A549 (cell line): ENCODE data around the gene NEDD4L. TPM values are rescaled to one million over a fixed set of nuclear protein-coding genes. Genes with fewer than 3 reads are reported as not detected.

ENCODE experiments used
- ATAC-seq, 2 experiments: fragments of 200-7000 bp in 1 of 2; fragments of >200 bp in 1 of 2; cut with Nextera tagmentation in 1 of 2; cut with Tn5 transposase in 1 of 2; 3 replicates each; pipeline versions ENCODE4 v1.8.0 to v1.9.1; 2018 to 2020; ENCODE audit warnings: mild to moderate bottlenecking in 1 of 2, moderate library complexity in 1 of 2
- CTCF ChIA-PET: fragments of 300-600 bp; sonication (Branson Sonifier 250); formaldehyde crosslinking; extraction: SDS; loops from one replicate; lab custom pipeline; 2021; ENCODE audit warnings: antibody characterized with exemption, inconsistent platforms; lab: Yijun Ruan, JAX
- POLR2A ChIA-PET: fragments of 350-600 bp; formaldehyde crosslinking; extraction: SDS; loops from one replicate; lab custom pipeline; 2021; ENCODE audit warnings: antibody characterized with exemption, inconsistent platforms; lab: Yijun Ruan, JAX
- DNase-seq, 2 experiments: peaks; one replicate each; pipeline versions ENCODE4 v3.0.0 to v3.0.0-alpha.2; 2011 to 2016; ENCODE audit warnings: low read depth in 1 of 2, low spot score in 1 of 2
- FAIRE-seq: peaks from 2 replicates; lab custom pipeline; 2011; peaks lifted over from hg19 to GRCh38; lab: Jason Lieb, UNC
- H3K27ac ChIP-seq, 2 experiments: fragments of >200 bp; sonication (Bioruptor Twin); formaldehyde crosslinking; 3 replicates each; pipeline ENCODE4 v1.5.1; 2016 to 2017
- H3K4me1 ChIP-seq: fragments of >200 bp; sonication (Bioruptor Twin); formaldehyde crosslinking; 3 replicates; pipeline ENCODE4 v1.6.1; 2016
- H3K4me2 ChIP-seq: fragments of >200 bp; sonication (Bioruptor Twin); formaldehyde crosslinking; 3 replicates; pipeline ENCODE4 v1.6.1; 2016
- H3K4me3 ChIP-seq: fragments of >200 bp; sonication (Bioruptor Twin); formaldehyde crosslinking; 3 replicates; pipeline ENCODE4 v1.5.1; 2016
- H3K9me3 ChIP-seq: fragments of >200 bp; sonication (Bioruptor Twin); formaldehyde crosslinking; 3 replicates; pipeline ENCODE4 v1.6.1; 2016
- CHD2 ChIP-seq: fragments of 150-350 bp; IDR thresholded peaks from 2 replicates; pipeline ENCODE4 v1.6.1; 2014; ENCODE audit warnings: low read length; ENCODE audit not compliant: partially characterized antibody
- CHD4 ChIP-seq: fragments of 200-600 bp; sonication (generic); IDR thresholded peaks from 2 replicates; pipeline ENCODE4 v1.6.1; 2016; ENCODE audit warnings: antibody characterized with exemption, mild to moderate bottlenecking, borderline replicate concordance
- EHMT2 ChIP-seq: fragments of 200-600 bp; sonication (generic); IDR thresholded peaks from 2 replicates; pipeline ENCODE4 v1.6.1; 2016; ENCODE audit warnings: antibody characterized with exemption, low read depth, mild to moderate bottlenecking, moderate library complexity
- MYC ChIP-seq: IDR thresholded peaks from 2 replicates; pipeline ENCODE4 v1.6.1; 2012; ENCODE audit warnings: mild to moderate bottlenecking, inconsistent platforms, low read length, improper control_type of control experiment, borderline replicate concordance
- PBX3 ChIP-seq: IDR thresholded peaks from 2 replicates; pipeline ENCODE4 v1.6.1; 2012
- PHF8 ChIP-seq: fragments of 200-600 bp; sonication (generic); IDR thresholded peaks from 2 replicates; pipeline ENCODE4 v1.6.1; 2016; ENCODE audit warnings: low read depth, mild to moderate bottlenecking, antibody characterized with exemption, moderate library complexity, borderline replicate concordance
- RCOR1 ChIP-seq: fragments of 150-350 bp; IDR thresholded peaks from 2 replicates; pipeline ENCODE4 v1.6.1; 2014; ENCODE audit warnings: antibody characterized with exemption, low read length, low read depth
- WGBS: methylation state at CpG from one replicate; pipeline ENCODE4 v1.1.6; 2017; ENCODE audit errors: missing lambda C conversion rate; 5-methylcytosine and 5-hydroxymethylcytosine counted together
- polyA plus RNA-seq, 4 experiments: library from polyadenylated mRNA; depleted of rRNA in 3 of 4; stranded (reverse); fragments of >200 nt; fragmentation: RNase III in 1 of 4; extraction: RNeasy Plus Mini Kit Qiagen cat#74134 plus additional on column Dnase treatment in 1 of 4; gene quantifications; 2 replicates in 3 of 4; 3 replicates in 1 of 4; pipeline ENCODE4 v1.2.3, GENCODE V29; 2011 to 2017
- small RNA-seq, 6 experiments: library from RNA; depleted of rRNA; stranded (forward); fragments of <200 nt; gene quantifications; one replicate each; pipeline ENCODE3, GENCODE V24; 2012

NEDD4L gene
- polyA plus RNA-seq, 2 of the 4 experiments (the other 2 are of a cell fraction) = 18.0 to 36.5 TPM

GRCh38 chr18:58449464-58449863 lies 405.4 kb downstream of the NEDD4L start:
- H3K4me2 ChIP-seq = no peak overlapping the region
- ATAC-seq = no peak
- H3K9me3 ChIP-seq = no peaks in the 10 kb centered on the region
- CTCF ChIA-PET = interaction anchor here (0.6 kb wide), 1 partner anchor 1361 kb away, joined by 4 read pairs; no protein-coding TSS in a partner anchor
- DNase-seq = no peak
- 0 out of 6 replicates have a peak overlapping the region, but pooled peaks have one; percentile 14 to 27 for H3K27ac ChIP-seq
- POLR2A ChIA-PET = no interaction called here
- FAIRE-seq = no peak
- 55% methylated on average over 4 of the region's 5 CpGs for WGBS
- no peak overlapping the region for H3K4me3 ChIP-seq
- H3K4me1 ChIP-seq = no peaks in the 10 kb centered on the region
- TF ChIP-seq EHMT2 (no peak), RCOR1 (no peak), PHF8 (no peak), CHD4 (no peak), MYC (no peak), CHD2 (no peak), PBX3 (no peak)

Small RNA genes within 50 kb of the gene (small RNA-seq; reads per million reads assigned to genes)
- gene HMGN1P30 = 0 reads per million in 6 experiments
- 0 reads per million in 6 experiments for gene MIR3591

Other genes starting within 250 kb of the NEDD4L start
- gene ATP8B1, start 240.9 kb upstream of the NEDD4L start, polyA plus RNA-seq (2011; rRNA removed) = 23.4 and 23.7 TPM in 2 replicates
- gene ATP8B1, start 240.9 kb upstream of the NEDD4L start, polyA plus RNA-seq (2017; fragmentation: RNase III; extraction: RNeasy Plus Mini Kit Qiagen cat#74134 plus additional on column Dnase treatment) = 7.1 to 8.8 TPM (median 7.1 TPM) in 3 replicates